ENCODE measurements around the gene ADARB1.

Gene ADARB1

GRCh38 chr21:45180246-45180599 is 105.8 kb downstream of the ADARB1 start:
- TF ChIP-seq CTCF (IDR thresholded peaks at IDR 0.05; ENCODE audit: borderline replicate concordance, insufficient read depth, low read depth, low read length), result no peak
- H3K4me3 ChIP-seq (ENCODE audit: low read depth, low read length), result no peak overlapping the region

- H3K4me3 ChIP-seq (ENCODE audit: low read depth, low read length), result no peak overlapping the region
- no peak for TF ChIP-seq CTCF (IDR thresholded peaks at IDR 0.05; ENCODE audit: borderline replicate concordance, insufficient read depth, low read depth, low read length)
Measured at GRCh38 chr21:45182958-45183357, 108.6 kb downstream of the ADARB1 start.

GRCh38 chr21:45183852-45184251 is 109.5 kb downstream of the ADARB1 start:
- H3K4me3 ChIP-seq (ENCODE audit: low read depth, low read length), result no peak overlapping the region
- TF ChIP-seq CTCF (IDR thresholded peaks at IDR 0.05; ENCODE audit: borderline replicate concordance, insufficient read depth, low read depth, low read length), result no peak

- no peak overlapping the region for H3K4me3 ChIP-seq (ENCODE audit: low read depth, low read length)
- TF ChIP-seq CTCF (IDR thresholded peaks at IDR 0.05; ENCODE audit: borderline replicate concordance, insufficient read depth, low read depth, low read length), result no peak
Measured at GRCh38 chr21:45184869-45185268, 110.5 kb downstream of the ADARB1 start.

GRCh38 chr21:45186709-45187108 is 112.3 kb downstream of the ADARB1 start:
- no peak overlapping the region for H3K4me3 ChIP-seq (ENCODE audit: low read depth, low read length)
- TF ChIP-seq CTCF (IDR thresholded peaks at IDR 0.05; ENCODE audit: borderline replicate concordance, insufficient read depth, low read depth, low read length), result no peak

- no peak overlapping the region for H3K4me3 ChIP-seq (ENCODE audit: low read depth, low read length)
- no peak for TF ChIP-seq CTCF (IDR thresholded peaks at IDR 0.05; ENCODE audit: borderline replicate concordance, insufficient read depth, low read depth, low read length)
Measured at GRCh38 chr21:45187646-45188045, 113.3 kb downstream of the ADARB1 start.

- no peak overlapping the region for H3K4me3 ChIP-seq (ENCODE audit: low read depth, low read length)
- no peak for TF ChIP-seq CTCF (IDR thresholded peaks at IDR 0.05; ENCODE audit: borderline replicate concordance, insufficient read depth, low read depth, low read length)
Measured at GRCh38 chr21:45190013-45190412, 115.6 kb downstream of the ADARB1 start.

Measured in GM12875 (cell line).